NCI-H2196 (cell line): ENCODE data around the gene INKA2.
"Not testable (repeated sequence)": the region's sequence is repeated elsewhere in the genome, so short reads cannot be mapped to it uniquely, and the experiment has no call there.

Experiments used
- DNase-seq: peaks from one replicate; lab custom pipeline; 2025; ENCODE audit not compliant: unreplicated experiment; lab: John Stamatoyannopoulos, UW

The INKA2 gene

GRCh38 chr1:111751906-111752575, 12.8 kb upstream of the INKA2 start:
- DNase-seq: no peak

GRCh38 chr1:111750856-111751255, 11.7 kb upstream of the INKA2 start:
- DNase-seq: no peak

GRCh38 chr1:111749628-111750027, 10.4 kb upstream of the INKA2 start:
- no peak for DNase-seq

- no peak for DNase-seq
Measured at GRCh38 chr1:111747947-111748346, 8.8 kb upstream of the INKA2 start.

GRCh38 chr1:111747282-111747734, 8.1 kb upstream of the INKA2 start:
- peak; percentile 53 for DNase-seq

GRCh38 chr1:111746614-111746999, 7.4 kb upstream of the INKA2 start:
- DNase-seq: no peak

GRCh38 chr1:111745675-111746613, 6.7 kb upstream of the INKA2 start:
- DNase-seq: peak; percentile 28

- DNase-seq: no peak
Measured at GRCh38 chr1:111743679-111744101, 4.5 kb upstream of the INKA2 start.

- no peak for DNase-seq
Measured at GRCh38 chr1:111742938-111743549, 3.8 kb upstream of the INKA2 start.

- DNase-seq: not testable (repeated sequence)
Measured at GRCh38 chr1:111742292-111742691, 3.1 kb upstream of the INKA2 start.

- peak; percentile 70 for DNase-seq
Measured at GRCh38 chr1:111739925-111740765, 950 bp upstream of the INKA2 start.

- DNase-seq: peak; percentile 77
Measured at GRCh38 chr1:111738436-111739193, 580 bp downstream of the INKA2 start.

GRCh38 chr1:111738133-111738435, 1.1 kb downstream of the INKA2 start:
- DNase-seq: no peak

- no peak for DNase-seq
Measured at GRCh38 chr1:111737216-111738132, 1.7 kb downstream of the INKA2 start.

- DNase-seq: peak; percentile 68
Measured at GRCh38 chr1:111736548-111737215, 2.5 kb downstream of the INKA2 start.

- no peak for DNase-seq
Measured at GRCh38 chr1:111735858-111736544, 3.2 kb downstream of the INKA2 start.

GRCh38 chr1:111735321-111735720, 3.9 kb downstream of the INKA2 start:
- DNase-seq: no peak

- DNase-seq: no peak
Measured at GRCh38 chr1:111734856-111735255, 4.3 kb downstream of the INKA2 start.
